Mesenteric fat pad (tissue), 1 donor: ENCODE measurements around the gene PIF1. TPM values are rescaled to one million over a fixed set of nuclear protein-coding genes. Genes with fewer than 3 reads are reported as not detected.
"Not testable (repeated sequence)": the region's sequence is repeated elsewhere in the genome, so short reads cannot be mapped to it uniquely, and the experiment has no call there.

ENCODE experiments used
- DNase-seq: peaks from one replicate; pipeline ENCODE4 v3.0.0-alpha.2; 2020; ENCODE audit warnings: low spot score
- total RNA-seq: library from RNA; stranded (reverse); fragmentation: NEBNext Ultra II Directional; extraction: Animal tissue kit (Norgen Biotek cat#: 25700); gene quantifications from one replicate; pipeline ENCODE4 v1.2.1, GENCODE V29; 2021
- donor health status: DM: yes; HTN: yes; CAD: no.

Gene PIF1
- total RNA-seq, 1 donor from 2014 or later, result 1.6 TPM

DNA sequence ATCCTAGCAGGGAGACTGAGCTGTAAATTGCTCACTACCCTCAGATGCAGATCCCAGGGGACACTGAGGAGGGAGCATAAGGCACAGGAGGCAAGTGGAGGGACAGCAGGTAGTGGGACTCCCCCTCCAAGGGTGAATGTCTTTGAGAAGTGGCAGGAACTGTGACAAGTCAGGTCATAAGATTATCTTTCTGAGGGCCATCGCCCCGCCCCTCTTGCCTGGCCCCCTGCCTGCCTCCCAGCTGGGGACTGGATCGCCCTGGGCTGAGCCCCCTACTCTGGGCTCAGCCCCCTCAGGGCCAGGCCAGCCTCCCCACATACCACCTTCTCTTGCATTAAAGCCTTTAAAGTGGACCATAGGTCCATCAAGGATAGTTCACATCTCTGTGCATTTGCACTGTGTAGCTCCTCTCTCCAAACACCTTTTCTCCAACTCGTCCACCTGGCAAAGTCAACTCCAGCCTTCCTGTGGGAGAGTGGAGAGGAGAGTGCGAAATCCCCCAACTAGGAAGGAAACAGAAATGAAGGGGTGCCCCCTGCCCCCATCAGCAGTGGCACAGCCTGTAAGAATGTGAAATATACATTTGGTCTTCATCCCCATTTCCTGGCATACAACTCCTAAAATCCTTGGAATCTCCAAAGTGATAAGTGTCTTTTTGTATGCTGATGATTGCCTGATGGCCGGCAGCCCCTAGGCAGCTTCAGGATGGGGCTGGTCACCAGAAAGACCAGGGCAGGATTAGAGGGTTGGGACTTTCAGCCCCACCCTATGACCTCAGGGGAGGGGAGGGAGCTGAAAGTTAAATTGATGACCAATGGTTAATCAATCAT, 14.7 kb downstream of the PIF1 start:
- DNase-seq, result no peak

DNA sequence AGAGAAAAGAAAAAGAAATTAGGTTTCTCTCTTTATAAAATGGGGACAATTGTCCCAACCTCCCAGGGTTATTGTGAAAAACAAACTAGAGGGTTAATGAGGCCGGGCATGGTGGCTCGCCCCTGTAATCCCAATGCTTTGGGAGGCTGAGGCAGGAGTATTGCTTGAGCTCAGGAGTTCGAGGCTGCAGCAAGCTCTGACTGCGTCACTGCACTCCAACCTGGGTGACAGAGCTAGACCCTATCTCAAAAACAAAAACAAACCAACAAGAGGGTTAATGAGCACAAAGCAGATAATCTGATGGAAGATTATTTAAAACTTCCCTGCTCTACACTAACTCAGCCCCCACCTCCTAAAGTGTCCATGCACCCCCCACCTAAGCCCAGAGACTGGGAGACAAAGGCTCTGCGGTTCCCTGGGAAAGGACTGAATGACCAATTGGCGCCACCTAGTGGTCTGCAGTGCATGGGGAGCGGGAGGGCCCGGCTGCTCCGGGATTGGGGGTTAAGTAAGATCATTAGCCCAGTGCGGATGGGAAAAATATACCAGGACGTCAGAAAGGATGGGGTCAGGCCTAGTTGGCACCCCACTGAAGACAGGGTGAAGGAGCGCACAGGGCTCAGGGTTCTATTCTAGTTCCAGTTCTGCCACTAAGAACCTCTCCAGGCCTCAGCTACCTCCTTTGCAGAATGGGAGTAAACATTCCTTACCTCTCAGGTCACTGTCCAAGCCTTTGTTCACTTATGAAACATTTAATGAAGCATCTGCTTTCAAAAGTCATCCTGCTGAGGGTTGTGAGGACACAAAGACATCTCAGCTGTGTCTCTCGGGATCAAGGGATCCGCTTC, 15.6 kb downstream of the PIF1 start:
- DNase-seq, result peak; percentile 92

DNA sequence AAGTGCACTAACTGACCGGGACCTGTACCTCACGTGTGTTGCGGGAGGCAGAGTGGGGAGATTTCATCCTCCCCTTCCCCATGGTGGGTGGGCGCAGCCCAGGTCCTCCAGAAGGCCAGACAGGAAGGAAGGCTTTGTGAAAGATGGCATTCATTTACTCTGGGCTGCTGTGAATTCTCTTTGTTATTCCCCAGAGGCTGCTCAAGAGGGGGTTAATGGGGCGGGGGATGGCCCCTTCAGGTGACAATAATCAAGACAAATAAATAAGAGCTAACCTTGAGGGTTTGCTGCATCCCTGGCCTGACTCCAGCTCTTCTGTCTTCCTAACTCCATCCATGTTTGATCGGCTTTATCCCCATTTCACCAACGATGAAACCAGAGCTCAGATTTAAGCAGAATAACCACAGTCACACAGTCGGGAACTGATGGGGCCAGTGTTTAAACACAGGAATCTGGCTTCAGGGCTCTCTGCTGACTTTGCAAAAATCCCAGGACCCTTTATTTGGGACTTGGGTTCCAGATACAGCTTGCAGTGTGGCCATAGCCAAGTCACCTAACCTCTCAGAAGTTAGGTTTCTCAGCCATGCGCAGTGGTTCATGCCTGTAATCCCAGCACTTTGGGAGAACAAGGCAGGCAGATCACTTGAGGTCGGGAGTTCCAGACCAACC, 16.5 kb downstream of the PIF1 start:
- no peak for DNase-seq

DNA sequence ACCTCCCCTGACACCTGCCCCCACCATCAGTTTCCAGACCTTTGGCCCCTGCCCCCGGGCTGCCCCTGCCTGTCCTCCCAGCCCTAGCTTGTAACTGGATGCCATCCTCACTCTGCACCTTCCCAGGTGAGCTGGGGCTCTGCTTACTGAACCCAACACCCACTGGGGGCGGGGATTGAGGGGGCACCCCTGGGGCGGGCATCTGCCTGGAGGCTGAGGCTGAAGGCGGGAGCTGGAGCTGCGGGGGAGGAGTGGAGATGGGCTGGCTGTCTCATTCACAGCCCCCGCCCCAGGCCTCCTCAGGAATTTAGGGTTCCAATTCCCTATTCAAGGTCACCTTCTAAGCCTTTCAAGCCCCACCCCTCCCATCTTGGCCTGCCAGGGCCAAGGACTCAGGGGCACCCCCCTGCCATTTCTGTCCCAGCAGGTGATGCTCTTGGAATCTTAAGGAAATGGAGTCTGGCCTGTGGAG, 17.7 kb downstream of the PIF1 start:
- no peak for DNase-seq

GRCh38 chr15:64807051-64807749, 18.2 kb downstream of the PIF1 start:
- DNase-seq, result no peak

- DNase-seq, result no peak
Measured at GRCh38 chr15:64806509-64806908, 18.9 kb downstream of the PIF1 start.

- no peak for DNase-seq
Measured at GRCh38 chr15:64804619-64805018, 20.8 kb downstream of the PIF1 start.

- DNase-seq, result no peak
Measured at GRCh38 chr15:64803526-64803925, 21.9 kb downstream of the PIF1 start.

DNA sequence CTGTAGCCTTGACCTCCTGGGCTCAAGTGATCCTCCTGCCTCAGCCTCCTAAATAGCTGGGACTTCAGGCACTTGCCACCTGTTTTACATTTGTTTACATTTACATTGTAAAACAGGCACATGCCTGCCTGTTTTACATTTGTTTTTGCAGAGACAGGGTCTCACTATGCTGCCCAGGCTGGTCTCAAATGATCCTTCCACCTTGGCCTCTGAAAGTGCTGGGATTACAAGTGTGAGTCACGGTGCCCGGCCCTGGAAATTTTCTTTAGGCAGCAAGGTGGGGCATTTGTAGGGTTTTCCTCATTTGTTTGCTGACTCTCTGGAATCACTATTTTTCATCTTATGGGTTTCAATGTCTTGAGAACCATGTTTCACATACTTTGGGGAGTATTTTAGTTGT, 25.0 kb downstream of the PIF1 start:
- DNase-seq, result no peak

DNA sequence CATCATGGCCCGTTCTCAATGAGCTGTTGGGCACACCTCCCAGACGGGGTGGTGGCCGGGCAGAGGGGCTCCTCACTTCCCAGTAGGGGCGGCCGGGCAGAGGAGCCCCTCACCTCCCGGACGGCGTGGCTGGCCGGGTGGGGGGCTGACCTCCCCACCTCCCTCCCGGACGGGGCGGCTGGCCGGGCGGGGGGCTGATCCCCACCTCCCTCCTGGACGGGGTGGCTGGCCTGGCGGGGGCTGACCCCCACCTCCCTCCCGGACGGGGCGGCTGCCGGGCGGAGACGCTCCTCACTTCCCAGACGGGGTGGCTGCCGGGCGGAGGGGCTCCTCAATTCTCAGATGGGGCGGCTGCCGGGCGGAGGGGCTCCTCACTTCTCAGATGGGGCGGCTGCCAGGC, 26.5 kb downstream of the PIF1 start:
- DNase-seq, result not testable (repeated sequence)

DNA sequence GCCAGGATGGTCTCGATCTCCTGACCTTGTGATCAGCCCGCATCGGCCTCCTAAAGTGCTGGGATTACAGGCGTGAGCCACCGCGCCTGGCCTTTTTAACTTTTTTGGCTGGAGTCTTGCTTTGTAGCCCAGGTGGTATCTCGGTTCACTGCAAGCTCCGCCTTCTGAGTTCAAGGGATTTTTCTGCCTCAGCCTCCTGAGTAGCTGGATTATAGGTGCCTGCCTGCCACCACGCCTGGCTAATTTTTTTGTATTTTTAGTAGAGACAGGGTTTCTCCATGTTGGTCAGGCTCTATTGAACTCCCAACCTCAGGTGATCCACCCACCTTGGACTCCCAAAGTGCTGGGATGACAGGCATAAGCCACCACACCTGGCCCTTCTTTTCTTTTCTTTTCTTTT, 29.5 kb downstream of the PIF1 start:
- not testable (repeated sequence) for DNase-seq

DNA sequence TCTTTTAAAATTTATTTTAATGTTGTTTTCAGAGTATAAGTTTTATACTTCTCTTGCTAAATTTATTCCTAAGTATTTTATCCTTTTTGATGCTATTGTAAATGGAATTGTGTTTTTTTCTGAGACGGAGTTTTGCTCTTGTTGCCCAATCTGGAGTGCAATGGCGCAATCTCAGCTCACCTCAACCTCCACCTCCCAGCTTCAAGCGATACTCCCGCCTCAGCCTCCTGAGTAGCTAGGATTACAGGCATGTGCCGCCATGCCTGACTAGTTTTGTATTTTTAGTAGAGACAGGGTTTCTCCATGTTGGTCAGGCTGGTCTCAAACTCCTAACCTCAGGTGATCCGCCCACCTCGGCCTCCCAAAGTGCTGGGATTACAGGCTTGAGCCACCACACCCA, 30.1 kb downstream of the PIF1 start:
- DNase-seq, result not testable (repeated sequence)

GRCh38 chr15:64792282-64792681, 33.2 kb downstream of the PIF1 start:
- no peak for DNase-seq

DNA sequence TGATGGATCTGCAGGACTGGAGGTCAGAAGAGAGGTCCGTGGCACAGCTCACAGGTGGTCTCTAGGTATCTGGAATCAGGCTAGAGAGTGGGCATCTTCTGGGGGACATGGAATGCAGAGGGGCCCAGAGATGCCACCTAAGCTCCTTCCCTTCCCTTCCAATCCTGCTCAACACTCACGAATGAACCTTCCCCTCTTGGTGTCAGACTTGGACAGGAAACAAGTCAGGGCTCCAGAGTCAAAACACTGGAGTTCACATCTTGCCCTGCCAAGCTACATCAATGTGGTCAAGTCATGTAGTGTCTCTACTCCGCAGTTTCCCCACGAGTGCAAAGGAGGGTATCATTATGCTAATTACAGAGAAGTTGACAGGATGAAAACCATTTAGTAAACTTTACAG, 34.0 kb downstream of the PIF1 start:
- no peak for DNase-seq

GRCh38 chr15:64783796-64784195, 41.7 kb downstream of the PIF1 start:
- DNase-seq, result no peak

DNA sequence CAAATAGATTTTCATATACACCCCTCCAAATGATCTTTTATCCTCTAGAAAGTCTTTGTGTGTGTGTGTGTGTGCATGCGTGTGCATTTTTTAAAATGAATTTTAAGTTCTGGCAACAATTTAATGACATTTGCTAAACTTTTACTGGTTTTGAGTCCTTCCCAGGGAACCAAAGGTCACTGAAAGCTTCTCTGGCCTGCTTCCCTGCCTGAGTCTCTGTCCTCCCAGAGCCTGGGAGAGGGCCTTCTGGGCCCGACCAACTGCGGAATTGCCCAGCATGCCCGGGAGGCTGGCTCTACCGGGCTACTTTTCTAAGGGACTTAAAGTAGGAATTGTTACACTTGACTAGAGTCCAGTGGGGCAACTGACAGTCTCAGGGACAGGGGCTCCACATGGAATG, 42.7 kb downstream of the PIF1 start:
- DNase-seq, result no peak

- DNase-seq, result no peak
Measured at GRCh38 chr15:64781299-64781698, 44.1 kb downstream of the PIF1 start.

- DNase-seq, result no peak
Measured at GRCh38 chr15:64780600-64781156, 44.8 kb downstream of the PIF1 start.

- no peak for DNase-seq
Measured at GRCh38 chr15:64779630-64780029, 45.8 kb downstream of the PIF1 start.

DNA sequence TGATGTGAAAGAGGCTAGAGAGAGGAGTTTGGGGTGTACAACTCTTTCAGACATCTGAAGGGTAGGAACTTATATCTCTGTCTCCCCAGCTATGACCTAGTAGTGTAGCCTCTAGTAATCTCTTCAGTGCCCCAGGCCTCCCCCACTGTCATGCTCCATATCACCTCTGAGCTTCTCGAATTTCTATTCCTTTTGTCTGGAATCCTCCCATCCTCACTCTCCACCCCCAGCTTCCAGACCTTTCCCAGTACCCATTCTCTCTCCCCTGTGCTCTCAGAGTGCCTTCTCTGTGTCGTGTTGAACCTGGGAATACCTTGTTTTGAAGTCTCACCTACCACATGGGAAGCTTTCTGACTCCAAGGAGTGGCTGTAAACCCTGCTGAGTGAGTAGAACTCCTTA, 46.4 kb downstream of the PIF1 start:
- DNase-seq, result no peak

GRCh38 chr15:64776402-64776786, 49.1 kb downstream of the PIF1 start:
- no peak for DNase-seq
